Ovary (tissue), 9 donors: ENCODE measurements around the gene DAGLA. TPM values are rescaled to one million over a fixed set of nuclear protein-coding genes. Genes with fewer than 3 reads are reported as not detected.

Experiments used
- DNase-seq, 5 donors: peaks; one replicate each; pipeline ENCODE4 v3.0.0-alpha.2; 2019 to 2020
- H3K27ac ChIP-seq, 2 donors: fragments of 200-600 bp; one replicate each; pipeline versions ENCODE4 v1.5.1 to v1.8.0; 2019 to 2022
- H3K27me3 ChIP-seq: fragments of 200-600 bp; one replicate; pipeline ENCODE4 v1.8.0; 2022
- H3K36me3 ChIP-seq: fragments of 200-600 bp; sonication (generic); one replicate; pipeline ENCODE4 v1.5.1; 2019
- H3K4me1 ChIP-seq: one replicate; pipeline ENCODE4 v1.8.1; 2013; ENCODE audit warnings: mild to moderate bottlenecking, moderate library complexity; ENCODE audit not compliant: insufficient read depth
- H3K4me3 ChIP-seq: fragments of 200-600 bp; sonication (generic); one replicate; pipeline ENCODE4 v1.5.1; 2017
- H3K9me3 ChIP-seq, 2 donors: fragments of 200-600 bp in 1 of 2; sonication (generic) in 1 of 2; one replicate each; pipeline versions ENCODE4 v1.5.1 to v1.8.1; 2013 to 2019; ENCODE audit warnings: mild to moderate bottlenecking in 1 of 2, moderate library complexity in 1 of 2
- CTCF ChIP-seq, 3 donors: fragments of 450-650 bp in 2 of 3; fragments of 200-600 bp in 1 of 3; IDR thresholded peaks; one replicate each; pipeline versions ENCODE4 v1.5.1 to v1.8.0; 2016 to 2022; ENCODE audit warnings: antibody characterized with exemption in 3 of 3, mild to moderate bottlenecking in 1 of 3
- EP300 ChIP-seq: sonication (generic); formaldehyde crosslinking; IDR thresholded peaks from one replicate; pipeline ENCODE4 v1.6.1; 2017; ENCODE audit warnings: antibody characterized with exemption
- POLR2A ChIP-seq: fragments of 450-650 bp; IDR thresholded peaks from one replicate; pipeline ENCODE4 v1.6.1; 2017; ENCODE audit warnings: antibody characterized with exemption, mild to moderate bottlenecking, moderate library complexity
- WGBS, 3 donors: extraction: QIAGEN DNeasy Blood & Tissue Kit in 1 of 3; methylation state at CpG; one replicate each; pipeline versions ENCODE4 v1.1.5 to v1.1.7; 2013 to 2017; 5-methylcytosine and 5-hydroxymethylcytosine counted together
- intact Hi-C, 4 donors: fragments of 100-400 bp; cut with DNase I; formaldehyde crosslinking; loops; one replicate each; pipeline versions ENCODE4 v1.11.0 to v1.15.1; 2022 to 2023
- polyA plus RNA-seq, 2 donors: library from polyadenylated mRNA; stranded (reverse); fragments of 200-250 nt in 1 of 2; fragments of 350-450 nt in 1 of 2; fragmentation: Illumina TruSeq in 1 of 2; extraction: RNeasy Lipid Tissue Mini Kit (QIAGEN cat#74804) in 1 of 2; gene quantifications; one replicate each; pipeline ENCODE4 v1.2.3, GENCODE V29; 2013 to 2014
- total RNA-seq, 7 donors: library from RNA; depleted of rRNA in 2 of 7; stranded (reverse); fragments of >200 nt in 2 of 7; fragmentation: NEBNext Ultra II Directional in 3 of 7; extraction: Animal tissue kit (Norgen Biotek cat#: 25700) in 3 of 7; gene quantifications; one replicate each; pipeline versions ENCODE4 v1.1.0 to v1.2.4, GENCODE V29; 2016 to 2023
- donor health status: DM: no; HTN: no; CAD: no; lungs with moderate emphysema.
- donor health status: DM: no; HTN: no; CAD: no.
- donor health status: Bipolar disorder and iron deficiency.
- donor health status: DM: yes; HTN: yes; CAD: no.
- donor health status: DM: no; HTN: no; CAD: no.
- donor health status: DM: yes; HTN: yes; CAD: no.

DAGLA gene
- total and polyA plus RNA-seq, 9 donors, result 0.40 to 4.4 (median 1.5) TPM

GRCh38 chr11:61766353-61766841 is 86.2 kb downstream of the DAGLA start:
- DNase-seq, result no peak
- Histone ChIP-seq H3K27me3 (no peaks in the 10 kb centered on the region), H3K36me3 (no peaks in the 10 kb centered on the region), H3K4me3 (no peak overlapping the region), H3K27ac (peak overlapping the region; percentile 26 to 59), H3K9me3 (no peaks in the 10 kb centered on the region), H3K4me1 (peaks cover 3% of the 10 kb centered on the region)
- WGBS, 3 donors, result 68 to 81% (median 72%) methylated on average over 13 of the region's 13 CpGs
- intact Hi-C loops, result no loop called here
- no peak for TF ChIP-seq EP300
- TF ChIP-seq POLR2A, result no peak
- TF ChIP-seq CTCF (IDR thresholded peaks at IDR 0.05), result no peak

GRCh38 chr11:61768376-61769076 is 88.3 kb downstream of the DAGLA start:
- Histone ChIP-seq H3K36me3 (no peaks in the 10 kb centered on the region), H3K4me3 (no peak overlapping the region), H3K27ac (peak overlapping the region in 1 of 2 donors; percentile 52), H3K4me1 (peaks cover 3% of the 10 kb centered on the region), H3K9me3 (no peaks in the 10 kb centered on the region), H3K27me3 (no peaks in the 10 kb centered on the region)
- no peak for TF ChIP-seq CTCF (IDR thresholded peaks at IDR 0.05)
- no peak for TF ChIP-seq EP300
- no peak for TF ChIP-seq POLR2A
- WGBS, 3 donors, result 76 to 80% (median 78%) methylated on average over 11 of the region's 11 CpGs
- intact Hi-C loops, result no loop called here
- DNase-seq, result no peak

- H3K4me3 ChIP-seq, result no peak overlapping the region
- peaks cover 3% of the 10 kb centered on the region for H3K4me1 ChIP-seq
- no peaks in the 10 kb centered on the region for H3K36me3 ChIP-seq
- 42 to 48% (median 45%) methylated on average over 23 to 33 of the region's 33 CpGs for WGBS, 3 donors
- no peaks in the 10 kb centered on the region for H3K27me3 ChIP-seq
- intact Hi-C loops, result no loop called here
- TF ChIP-seq CTCF (IDR thresholded peaks at IDR 0.05) (peak in 1 of 3 donors; percentile 30), POLR2A (no peak), EP300 (no peak)
- DNase-seq, result peak in 3 of 5 donors; percentile 35 to 76 (median 50)
- H3K9me3 ChIP-seq, result no peaks in the 10 kb centered on the region
- H3K27ac ChIP-seq, result peak overlapping the region; percentile 52 to 64
Measured at GRCh38 chr11:61769169-61769920, 89.2 kb downstream of the DAGLA start.

- TF ChIP-seq CTCF (IDR thresholded peaks at IDR 0.05) (no peak), EP300 (no peak), POLR2A (no peak)
- no peak for DNase-seq
- 84 to 88% (median 85%) methylated on average over 18 to 20 of the region's 20 CpGs for WGBS, 3 donors
- Histone ChIP-seq H3K36me3 (no peaks in the 10 kb centered on the region), H3K27me3 (no peaks in the 10 kb centered on the region), H3K9me3 (no peaks in the 10 kb centered on the region), H3K27ac (peak overlapping the region; percentile 52 to 64), H3K4me1 (peaks cover 3% of the 10 kb centered on the region), H3K4me3 (no peak overlapping the region)
- intact Hi-C loops, result no loop called here
Measured at GRCh38 chr11:61769946-61770683, 89.9 kb downstream of the DAGLA start.
